DOHH2 (cell line): ENCODE measurements around the gene AMMECR1.

Experiments
- H3F3A ChIP-seq: fragments of 200-600 bp; sonication (generic), shearing (Covaris generic); 2 replicates; pipeline ENCODE4 v1.6.0; 2016; ENCODE audit warnings: antibody characterized with exemption, mild to moderate bottlenecking; ENCODE audit not compliant: control insufficient read depth, insufficient read depth
- H3K27ac ChIP-seq: fragments of 200-600 bp; sonication (generic); 2 replicates; pipeline ENCODE4 v1.5.1; 2014; ENCODE audit warnings: low read depth, mild to moderate bottlenecking, low read length, moderate library complexity
- H3K27me3 ChIP-seq: fragments of 200-600 bp; sonication (generic); 2 replicates; pipeline ENCODE4 v1.6.1; 2014; ENCODE audit warnings: mild to moderate bottlenecking, low read length, mixed read lengths; ENCODE audit not compliant: control insufficient read depth
- H3K36me3 ChIP-seq: fragments of 200-600 bp; sonication (generic); 2 replicates; pipeline ENCODE4 v1.6.1; 2014; ENCODE audit warnings: mild to moderate bottlenecking, low read length, moderate library complexity, mixed read lengths; ENCODE audit not compliant: control insufficient read depth
- H3K4me1 ChIP-seq: fragments of 200-600 bp; sonication (generic); 2 replicates; pipeline ENCODE4 v1.6.1; 2014; ENCODE audit warnings: mild to moderate bottlenecking, low read length, mixed read lengths; ENCODE audit not compliant: control insufficient read depth
- H3K4me2 ChIP-seq: fragments of 200-600 bp; sonication (generic); 2 replicates; pipeline ENCODE4 v1.6.0; 2014; ENCODE audit warnings: mild to moderate bottlenecking, low read length, moderate library complexity
- H3K4me3 ChIP-seq: fragments of 200-600 bp; sonication (generic); 2 replicates; pipeline ENCODE4 v1.5.1; 2014; ENCODE audit warnings: mild to moderate bottlenecking, low read length, mixed read lengths
- H3K79me2 ChIP-seq: fragments of 200-600 bp; sonication (generic); 2 replicates; pipeline ENCODE4 v1.6.1; 2014; ENCODE audit warnings: mild to moderate bottlenecking, low read length, mixed read lengths; ENCODE audit not compliant: control insufficient read depth
- H3K9me2 ChIP-seq: fragments of 200-600 bp; sonication (generic); replicated peaks from 2 replicates; pipeline ENCODE4 v1.6.1; 2014; ENCODE audit warnings: mild to moderate bottlenecking, low read length, mixed read lengths; ENCODE audit not compliant: control insufficient read depth
- H3K9me3 ChIP-seq: fragments of 200-600 bp; sonication (generic); 2 replicates; pipeline ENCODE4 v1.6.1; 2014; ENCODE audit warnings: antibody characterized with exemption, low read length, mixed read lengths; ENCODE audit not compliant: control insufficient read depth, insufficient read depth
- H4K20me1 ChIP-seq: fragments of 200-600 bp; sonication (generic); 2 replicates; pipeline ENCODE4 v1.6.0; 2014; ENCODE audit warnings: low read depth, mild to moderate bottlenecking, antibody characterized with exemption, low read length, moderate library complexity; ENCODE audit not compliant: control insufficient read depth, insufficient read depth
- EZH2phosphoT487 ChIP-seq: fragments of 200-600 bp; sonication (generic); IDR thresholded peaks from 2 replicates; pipeline ENCODE4 v1.6.1; 2017; ENCODE audit warnings: borderline replicate concordance, mild to moderate bottlenecking, antibody characterized with exemption, low read length, moderate library complexity, mixed read lengths
- TF ChIP-seq, protein P1 (sequence below): fragments of 200-600 bp; sonication (generic); IDR thresholded peaks from one replicate; pipeline ENCODE4 v1.5.1; 2014; ENCODE audit warnings: antibody characterized with exemption, mild to moderate bottlenecking, low read depth, low read length; ENCODE audit not compliant: poor library complexity, severe bottlenecking

The AMMECR1 gene

DNA sequence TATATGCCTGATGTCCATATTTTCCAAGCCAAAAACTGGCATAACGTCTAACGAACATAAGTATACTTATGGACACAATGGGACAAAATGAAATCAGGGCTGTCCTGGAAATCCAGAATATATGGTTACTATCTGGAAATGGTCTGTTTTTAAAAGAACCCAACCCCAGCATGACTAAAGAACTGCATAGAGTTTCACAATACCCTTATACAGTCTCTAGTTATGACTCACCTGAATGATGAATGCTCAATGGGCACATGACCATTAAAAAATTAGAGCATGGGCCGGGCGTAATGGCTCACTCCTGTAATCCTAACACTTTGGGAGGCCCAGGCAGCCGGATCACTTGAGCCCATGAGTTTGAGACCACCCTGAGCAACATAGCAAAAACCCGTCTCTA lies 31.8 kb downstream of the AMMECR1 start:
- Histone ChIP-seq H3K9me2 (no peaks in the 10 kb centered on the region), H3K79me2 (peaks cover 14% of the 10 kb centered on the region), H3K36me3 (no peaks in the 10 kb centered on the region), H3F3A (no peaks in the 10 kb centered on the region), H3K4me3 (no peak overlapping the region), H3K9me3 (no peaks in the 10 kb centered on the region), H4K20me1 (no peaks in the 10 kb centered on the region), H3K4me1 (no peaks in the 10 kb centered on the region), H3K27ac (no peak overlapping the region), H3K27me3 (no peaks in the 10 kb centered on the region), H3K4me2 (no peak overlapping the region)
- TF ChIP-seq, protein P1, sequence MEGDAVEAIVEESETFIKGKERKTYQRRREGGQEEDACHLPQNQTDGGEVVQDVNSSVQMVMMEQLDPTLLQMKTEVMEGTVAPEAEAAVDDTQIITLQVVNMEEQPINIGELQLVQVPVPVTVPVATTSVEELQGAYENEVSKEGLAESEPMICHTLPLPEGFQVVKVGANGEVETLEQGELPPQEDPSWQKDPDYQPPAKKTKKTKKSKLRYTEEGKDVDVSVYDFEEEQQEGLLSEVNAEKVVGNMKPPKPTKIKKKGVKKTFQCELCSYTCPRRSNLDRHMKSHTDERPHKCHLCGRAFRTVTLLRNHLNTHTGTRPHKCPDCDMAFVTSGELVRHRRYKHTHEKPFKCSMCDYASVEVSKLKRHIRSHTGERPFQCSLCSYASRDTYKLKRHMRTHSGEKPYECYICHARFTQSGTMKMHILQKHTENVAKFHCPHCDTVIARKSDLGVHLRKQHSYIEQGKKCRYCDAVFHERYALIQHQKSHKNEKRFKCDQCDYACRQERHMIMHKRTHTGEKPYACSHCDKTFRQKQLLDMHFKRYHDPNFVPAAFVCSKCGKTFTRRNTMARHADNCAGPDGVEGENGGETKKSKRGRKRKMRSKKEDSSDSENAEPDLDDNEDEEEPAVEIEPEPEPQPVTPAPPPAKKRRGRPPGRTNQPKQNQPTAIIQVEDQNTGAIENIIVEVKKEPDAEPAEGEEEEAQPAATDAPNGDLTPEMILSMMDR = no peak
- no peak for TF ChIP-seq EZH2phosphoT487

DNA sequence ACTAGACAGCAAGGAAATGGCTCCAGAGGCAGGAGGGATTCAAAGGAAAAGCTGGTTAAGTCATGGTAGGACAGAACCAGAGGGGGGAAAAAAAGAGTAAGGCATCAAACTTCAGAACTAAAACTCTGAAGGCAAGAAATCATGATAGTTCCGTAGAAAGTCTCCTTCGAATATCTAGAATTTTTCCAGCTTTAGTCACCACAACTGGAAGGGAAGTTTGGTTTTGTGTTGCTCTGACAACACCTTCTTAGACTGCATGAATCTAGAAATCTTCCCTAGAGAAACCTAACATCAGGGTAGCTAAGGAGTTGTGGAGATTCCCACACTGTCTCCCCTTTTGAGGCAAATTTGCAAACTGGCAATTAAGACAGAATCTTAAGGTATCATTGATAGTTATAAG lies 33.7 kb downstream of the AMMECR1 start:
- H3K27me3 ChIP-seq = no peaks in the 10 kb centered on the region
- H3F3A ChIP-seq = no peaks in the 10 kb centered on the region
- no peaks in the 10 kb centered on the region for H4K20me1 ChIP-seq
- H3K9me3 ChIP-seq = no peaks in the 10 kb centered on the region
- no peaks in the 10 kb centered on the region for H3K36me3 ChIP-seq
- H3K4me2 ChIP-seq = no peak overlapping the region
- TF ChIP-seq, protein P1 = no peak
- TF ChIP-seq EZH2phosphoT487 = no peak
- no peaks in the 10 kb centered on the region for H3K9me2 ChIP-seq
- peaks cover 17% of the 10 kb centered on the region for H3K79me2 ChIP-seq
- no peak overlapping the region for H3K4me3 ChIP-seq
- H3K4me1 ChIP-seq = no peaks in the 10 kb centered on the region
- H3K27ac ChIP-seq = no peak overlapping the region

DNA sequence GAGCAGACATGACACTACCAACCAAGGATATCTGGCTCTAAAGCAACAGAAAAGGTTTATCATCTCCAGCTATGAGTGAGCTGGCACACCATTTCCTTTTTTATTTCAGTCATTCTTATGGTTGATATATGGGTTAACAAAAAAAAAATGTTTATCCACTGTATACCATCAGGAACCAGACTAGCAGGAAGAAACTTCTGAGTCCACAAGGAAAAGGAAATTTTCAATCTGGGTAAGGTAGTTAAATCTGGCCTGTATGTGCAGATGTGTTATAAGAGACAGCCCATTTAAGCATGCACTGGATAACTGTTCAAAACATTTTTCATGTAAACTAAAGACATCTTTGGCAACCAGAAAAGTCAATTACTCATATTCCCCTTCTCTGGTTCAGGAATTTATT lies 35.0 kb downstream of the AMMECR1 start:
- H3K36me3 ChIP-seq = no peaks in the 10 kb centered on the region
- no peak overlapping the region for H3K4me3 ChIP-seq
- H3K9me2 ChIP-seq = no peaks in the 10 kb centered on the region
- no peaks in the 10 kb centered on the region for H3F3A ChIP-seq
- peaks cover 25% of the 10 kb centered on the region for H3K79me2 ChIP-seq
- H3K4me2 ChIP-seq = no peak overlapping the region
- no peaks in the 10 kb centered on the region for H3K27me3 ChIP-seq
- no peak overlapping the region for H3K27ac ChIP-seq
- no peaks in the 10 kb centered on the region for H4K20me1 ChIP-seq
- H3K9me3 ChIP-seq = no peaks in the 10 kb centered on the region
- TF ChIP-seq, protein P1 = no peak
- no peak for TF ChIP-seq EZH2phosphoT487
- peaks cover 9% of the 10 kb centered on the region for H3K4me1 ChIP-seq

DNA sequence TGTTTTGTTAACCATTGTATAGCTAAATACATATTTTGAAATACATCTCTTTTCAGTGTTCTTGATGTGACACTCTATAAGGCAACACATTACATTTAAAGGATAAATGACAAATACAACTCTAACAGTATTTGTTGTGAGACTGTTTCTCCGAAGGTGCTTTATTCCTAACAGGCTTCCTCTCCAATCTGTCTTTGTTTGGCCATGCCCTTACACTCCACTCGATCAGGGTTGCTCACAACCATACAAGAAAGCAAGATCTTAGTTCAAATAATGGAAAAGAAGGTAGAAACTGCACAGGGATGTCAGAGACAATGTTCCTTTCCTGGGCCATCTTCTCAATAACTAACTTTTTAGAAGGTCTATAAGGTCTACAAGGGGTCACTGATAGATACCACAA lies 36.5 kb downstream of the AMMECR1 start:
- no peaks in the 10 kb centered on the region for H4K20me1 ChIP-seq
- H3K4me1 ChIP-seq = peaks cover 13% of the 10 kb centered on the region
- H3K27ac ChIP-seq = no peak overlapping the region
- no peaks in the 10 kb centered on the region for H3K9me3 ChIP-seq
- H3K4me3 ChIP-seq = no peak overlapping the region
- TF ChIP-seq, protein P1 = no peak
- no peak for TF ChIP-seq EZH2phosphoT487
- H3K9me2 ChIP-seq = no peaks in the 10 kb centered on the region
- H3F3A ChIP-seq = no peaks in the 10 kb centered on the region
- peaks cover 37% of the 10 kb centered on the region for H3K79me2 ChIP-seq
- no peak overlapping the region for H3K4me2 ChIP-seq
- no peaks in the 10 kb centered on the region for H3K36me3 ChIP-seq
- no peaks in the 10 kb centered on the region for H3K27me3 ChIP-seq
